Hepatocyte (in vitro differentiated cells): Measurements from ENCODE around the gene C1R. TPM values are rescaled to one million over a fixed set of nuclear protein-coding genes. Genes with fewer than 3 reads are reported as not detected.

Source experiments
- DNase-seq: peaks from one replicate; pipeline ENCODE4 v3.0.0-alpha.2; 2016; ENCODE audit warnings: low spot score
- H2AFZ ChIP-seq: fragments of 200-600 bp; sonication (generic); 2 replicates; pipeline ENCODE4 v1.6.0; 2016; ENCODE audit warnings: antibody characterized with exemption, mild to moderate bottlenecking
- H3K27ac ChIP-seq: fragments of 200-600 bp; sonication (generic); 2 replicates; pipeline ENCODE4 v1.5.1; 2016; ENCODE audit warnings: mild to moderate bottlenecking
- H3K27me3 ChIP-seq: fragments of 200-600 bp; sonication (generic); 2 replicates; pipeline ENCODE4 v1.6.1; 2016
- H3K36me3 ChIP-seq: fragments of 200-600 bp; sonication (generic); replicated peaks from 2 replicates; pipeline ENCODE4 v1.5.1; 2016; ENCODE audit warnings: low read depth; ENCODE audit not compliant: insufficient read depth
- H3K4me1 ChIP-seq: fragments of 200-600 bp; sonication (generic); 2 replicates; pipeline ENCODE4 v1.5.1; 2016; ENCODE audit warnings: mild to moderate bottlenecking, moderate library complexity; ENCODE audit not compliant: insufficient read depth
- H3K4me2 ChIP-seq: fragments of 200-600 bp; sonication (generic); 2 replicates; pipeline ENCODE4 v1.6.0; 2016
- H3K4me3 ChIP-seq: fragments of 200-600 bp; sonication (generic); 2 replicates; pipeline ENCODE4 v1.5.1; 2016; ENCODE audit warnings: mild to moderate bottlenecking
- H3K79me2 ChIP-seq: fragments of 200-600 bp; sonication (generic); 2 replicates; pipeline ENCODE4 v1.6.0; 2017; ENCODE audit warnings: mild to moderate bottlenecking
- H3K9me2 ChIP-seq: fragments of 200-600 bp; sonication (generic); replicated peaks from 2 replicates; pipeline ENCODE4 v1.6.0; 2017; ENCODE audit warnings: mild to moderate bottlenecking; ENCODE audit not compliant: insufficient read depth
- H3K9me3 ChIP-seq: fragments of 200-600 bp; sonication (generic); 2 replicates; pipeline ENCODE4 v1.5.1; 2016; ENCODE audit warnings: low read depth, mild to moderate bottlenecking
- H4K20me1 ChIP-seq: fragments of 200-600 bp; sonication (generic); 2 replicates; pipeline ENCODE4 v1.6.0; 2016; ENCODE audit warnings: mild to moderate bottlenecking; ENCODE audit not compliant: insufficient read depth, poor library complexity, severe bottlenecking
- EZH2 ChIP-seq: fragments of 200-600 bp; sonication (generic); IDR thresholded peaks from 2 replicates; pipeline ENCODE4 v1.6.1; 2016; ENCODE audit warnings: antibody characterized with exemption, mild to moderate bottlenecking, borderline replicate concordance
- EZH2phosphoT487 ChIP-seq: fragments of 200-600 bp; sonication (generic); IDR thresholded peaks from one replicate; pipeline ENCODE4 v1.6.1; 2018; ENCODE audit warnings: antibody characterized with exemption, mild to moderate bottlenecking, low read depth, moderate library complexity; ENCODE audit not compliant: unreplicated experiment, severe bottlenecking
- WGBS: methylation state at CpG from one replicate; pipeline ENCODE4 v1.1.6; 2016; ENCODE audit warnings: low lambda C conversion rate; ENCODE audit errors: missing lambda C conversion rate; 5-methylcytosine and 5-hydroxymethylcytosine counted together
- polyA plus RNA-seq: library from polyadenylated mRNA; unstranded; fragments of >200 nt; fragmentation: Nextera tagmentation; extraction: Ambion mirVana; gene quantifications from 2 replicates; pipeline ENCODE4 v1.2.1, GENCODE V29; 2016
- total RNA-seq: library from RNA; depleted of rRNA; stranded (reverse); fragments of >200 nt; gene quantifications from 2 replicates; pipeline ENCODE4 v1.2.3, GENCODE V29; 2014
- TF ChIP-seq, protein P1 (sequence below): fragments of 200-600 bp; sonication (generic); IDR thresholded peaks from 2 replicates; pipeline ENCODE4 v1.5.1; 2016; ENCODE audit warnings: antibody characterized with exemption, mild to moderate bottlenecking; ENCODE audit not compliant: poor library complexity

Gene C1R
- 80.1 and 85.4 TPM in 2 replicates for total RNA-seq
- polyA plus RNA-seq: 89.6 and 95.1 TPM in 2 replicates

GRCh38 chr12:7092229-7092985 is at the start of gene C1R:
Gene C1R, minus strand, starts transcription at chr12:7092445. Its CDS starts 57 bp downstream, at chr12:7092388.
- WGBS: 28% methylated on average over 16 of the region's 16 CpGs
- no peaks in the 10 kb centered on the region for H3K36me3 ChIP-seq
- H4K20me1 ChIP-seq: no peaks in the 10 kb centered on the region
- H2AFZ ChIP-seq: peak within 1 kb of the TSS; percentile 27
- peak within 1 kb of the TSS; percentile 8 for H3K4me3 ChIP-seq
- H3K27ac ChIP-seq: peak within 1 kb of the TSS; percentile 3
- no peaks in the 10 kb centered on the region for H3K27me3 ChIP-seq
- no peaks in the 10 kb centered on the region for H3K79me2 ChIP-seq
- H3K4me1 ChIP-seq: no peaks in the 10 kb centered on the region
- peak within 1 kb of the TSS; percentile 75 for H3K4me2 ChIP-seq
- no peaks in the 10 kb centered on the region for H3K9me3 ChIP-seq
- no peak for TF ChIP-seq EZH2phosphoT487
- TF ChIP-seq, protein P1, sequence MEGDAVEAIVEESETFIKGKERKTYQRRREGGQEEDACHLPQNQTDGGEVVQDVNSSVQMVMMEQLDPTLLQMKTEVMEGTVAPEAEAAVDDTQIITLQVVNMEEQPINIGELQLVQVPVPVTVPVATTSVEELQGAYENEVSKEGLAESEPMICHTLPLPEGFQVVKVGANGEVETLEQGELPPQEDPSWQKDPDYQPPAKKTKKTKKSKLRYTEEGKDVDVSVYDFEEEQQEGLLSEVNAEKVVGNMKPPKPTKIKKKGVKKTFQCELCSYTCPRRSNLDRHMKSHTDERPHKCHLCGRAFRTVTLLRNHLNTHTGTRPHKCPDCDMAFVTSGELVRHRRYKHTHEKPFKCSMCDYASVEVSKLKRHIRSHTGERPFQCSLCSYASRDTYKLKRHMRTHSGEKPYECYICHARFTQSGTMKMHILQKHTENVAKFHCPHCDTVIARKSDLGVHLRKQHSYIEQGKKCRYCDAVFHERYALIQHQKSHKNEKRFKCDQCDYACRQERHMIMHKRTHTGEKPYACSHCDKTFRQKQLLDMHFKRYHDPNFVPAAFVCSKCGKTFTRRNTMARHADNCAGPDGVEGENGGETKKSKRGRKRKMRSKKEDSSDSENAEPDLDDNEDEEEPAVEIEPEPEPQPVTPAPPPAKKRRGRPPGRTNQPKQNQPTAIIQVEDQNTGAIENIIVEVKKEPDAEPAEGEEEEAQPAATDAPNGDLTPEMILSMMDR: peak; percentile 93
- no peaks in the 10 kb centered on the region for H3K9me2 ChIP-seq
- DNase-seq: peak; percentile 84

- no peaks in the 10 kb centered on the region for H3K4me1 ChIP-seq
These were observed 49.2 kb upstream of the C1R start for GRCh38 chr12:7141351-7142005.

GRCh38 chr12:7139200-7139599 is 47.0 kb upstream of the C1R start:
- no peaks in the 10 kb centered on the region for H3K4me1 ChIP-seq
- WGBS: 92% methylated on average over 2 of the region's 2 CpGs
- no peak for DNase-seq
- H3K27ac ChIP-seq: no peak overlapping the region
- no peaks in the 10 kb centered on the region for H3K9me3 ChIP-seq
- no peak overlapping the region for H2AFZ ChIP-seq
- H3K36me3 ChIP-seq: no peaks in the 10 kb centered on the region
- no peaks in the 10 kb centered on the region for H3K79me2 ChIP-seq
- TF ChIP-seq, protein P1: no peak
- TF ChIP-seq EZH2phosphoT487 (no peak), EZH2 (no peak)
- H3K9me2 ChIP-seq: no peaks in the 10 kb centered on the region
- no peak overlapping the region for H3K4me3 ChIP-seq
- H3K4me2 ChIP-seq: no peak overlapping the region
- no peaks in the 10 kb centered on the region for H4K20me1 ChIP-seq
- no peaks in the 10 kb centered on the region for H3K27me3 ChIP-seq

More at GRCh38 chr12:7141351-7142005, 49.2 kb upstream of the C1R start:
- Histone ChIP-seq H3K9me3 (no peaks in the 10 kb centered on the region), H3K4me3 (no peak overlapping the region), H3K79me2 (no peaks in the 10 kb centered on the region), H3K9me2 (no peaks in the 10 kb centered on the region), H4K20me1 (no peaks in the 10 kb centered on the region), H3K27ac (no peak overlapping the region), H3K4me2 (no peak overlapping the region), H3K36me3 (no peaks in the 10 kb centered on the region), H2AFZ (no peak overlapping the region), H3K27me3 (no peaks in the 10 kb centered on the region)
- DNase-seq: no peak
- WGBS: 94% methylated on average over 7 of the region's 7 CpGs
- TF ChIP-seq EZH2phosphoT487 (no peak), EZH2 (no peak)
- TF ChIP-seq, protein P1: no peak
